HG02943 (cell line): ENCODE measurements around the gene RAG1.
"Not testable (repeated sequence)": the region's sequence is repeated elsewhere in the genome, so short reads cannot be mapped to it uniquely, and the experiment has no call there.

Source experiments
- ATAC-seq: cut with Tn5 transposase; IDR thresholded peaks from one replicate; pipeline ENCODE4 v1.9.1; 2021; ENCODE audit warnings: mild to moderate bottlenecking, low read depth, moderate library complexity; ENCODE audit not compliant: unreplicated experiment

The RAG1 gene

GRCh38 chr11:36567694-36568093 lies at the start of gene RAG1:
RAG1 (plus strand) TSS chr11:36568007; CDS start chr11:36573305, 5,298 bp downstream.
- ATAC-seq, result no peak

DNA sequence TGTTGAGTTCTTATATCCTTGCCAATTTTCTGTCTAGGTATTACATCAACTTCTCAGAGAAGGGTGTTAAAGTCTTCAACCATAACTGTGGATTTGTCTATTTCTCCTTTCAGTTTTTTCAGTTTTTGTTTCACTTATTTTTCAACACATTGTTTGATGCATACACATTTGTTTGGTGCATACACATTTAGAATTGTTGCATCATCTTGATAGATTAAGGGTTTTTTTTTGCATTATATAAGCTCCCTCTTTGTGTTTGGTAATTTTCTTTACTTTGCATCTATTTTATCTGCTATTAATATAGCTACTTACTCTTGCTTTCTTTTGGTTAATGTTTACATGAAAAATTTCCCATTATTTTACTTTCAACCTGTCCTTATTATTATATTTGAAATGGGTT lies 37.0 kb upstream of the RAG1 start:
- no peak for ATAC-seq

DNA sequence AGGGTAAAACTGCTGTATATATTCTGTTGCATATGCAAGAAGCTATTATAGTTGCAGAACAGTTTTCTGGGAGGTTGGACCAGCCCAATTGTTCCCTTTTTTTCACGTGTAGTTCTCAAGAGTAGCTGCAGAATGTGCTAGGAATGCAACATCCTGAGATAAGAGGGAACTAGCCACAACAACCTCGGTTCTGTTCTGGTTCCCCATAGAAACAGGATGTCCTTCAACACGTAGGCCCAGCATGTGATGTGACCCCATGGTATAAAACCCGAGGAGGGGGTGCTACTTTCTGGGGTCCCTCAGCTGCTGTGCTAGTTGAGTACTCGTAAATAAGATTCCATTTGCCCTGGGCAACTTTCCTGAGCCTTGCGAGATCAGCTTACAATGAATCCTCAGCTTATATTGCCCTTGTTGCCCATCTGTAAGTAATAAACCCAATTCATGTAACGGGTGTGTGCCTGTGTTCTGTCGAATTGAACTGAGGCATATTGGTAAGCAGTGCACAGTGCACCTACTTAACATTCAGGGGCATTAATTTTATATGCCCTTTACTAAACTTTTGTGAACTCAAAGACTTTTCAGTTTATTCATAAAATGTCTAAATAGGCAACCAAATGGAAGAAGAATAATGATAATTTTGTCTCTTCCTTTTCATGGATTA lies 34.7 kb upstream of the RAG1 start:
- ATAC-seq, result no peak

DNA sequence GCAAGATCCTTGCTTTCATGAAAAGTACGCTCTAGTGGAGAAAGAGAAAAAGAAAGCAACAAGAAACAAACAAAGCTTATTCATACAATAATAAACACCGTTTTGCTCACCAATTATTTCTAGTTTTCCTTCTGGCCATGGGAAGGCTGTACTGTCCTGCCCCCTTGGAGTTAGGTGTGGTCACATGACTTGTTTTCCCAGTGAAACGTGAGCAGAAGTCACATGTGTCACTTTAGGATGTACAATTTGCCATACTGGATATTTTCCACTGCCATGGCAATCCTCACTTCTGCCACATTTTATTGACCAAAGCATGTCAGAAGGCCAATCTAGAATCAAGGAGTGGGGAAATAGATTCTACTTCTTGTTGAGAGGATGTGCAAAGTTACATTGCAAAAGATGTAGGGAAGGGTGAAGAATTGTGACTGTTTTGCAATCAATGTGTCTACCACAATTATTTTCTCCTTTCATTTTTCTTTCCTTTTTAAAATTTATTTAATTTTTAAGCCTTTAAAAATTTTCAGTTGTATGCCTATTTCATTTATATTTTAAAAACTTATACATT lies 33.4 kb upstream of the RAG1 start:
- no peak for ATAC-seq

- ATAC-seq, result peak; percentile 98
Observed at GRCh38 chr11:36540998-36541397, 26.8 kb upstream of the RAG1 start.

DNA sequence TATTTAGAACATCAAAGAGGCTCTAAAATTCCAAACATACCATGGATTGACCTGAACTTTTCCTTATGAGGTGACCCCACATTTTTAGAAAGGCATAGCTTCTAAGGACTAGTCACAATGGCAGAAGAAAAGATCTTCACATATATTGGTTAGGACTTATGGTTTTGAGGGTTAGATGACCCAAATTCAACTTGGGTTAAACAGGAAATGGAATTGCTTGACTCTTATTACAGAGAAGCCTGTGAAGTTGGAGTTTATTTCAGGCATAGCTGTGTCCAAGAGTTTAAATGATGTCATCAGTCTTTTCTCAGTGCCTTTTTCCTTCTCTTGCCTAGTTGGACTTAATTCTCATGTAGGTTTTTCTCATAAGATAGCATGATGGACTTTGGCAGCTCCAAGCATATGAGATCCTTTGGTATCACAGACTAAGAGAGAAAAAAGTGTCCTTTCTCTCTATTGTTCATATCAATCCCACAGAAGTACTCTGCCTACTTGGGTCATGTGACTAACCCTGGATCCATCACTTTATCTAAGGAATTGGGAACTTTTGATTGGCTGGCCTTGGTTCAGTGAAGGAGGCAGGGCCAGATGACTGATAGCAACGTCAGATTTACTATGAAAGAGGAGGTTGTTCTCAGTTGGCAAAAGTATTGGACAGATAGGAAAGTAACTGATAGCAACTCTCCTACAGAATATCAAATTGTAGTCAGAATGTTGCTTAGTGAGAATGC lies 17.3 kb upstream of the RAG1 start:
- no peak for ATAC-seq

DNA sequence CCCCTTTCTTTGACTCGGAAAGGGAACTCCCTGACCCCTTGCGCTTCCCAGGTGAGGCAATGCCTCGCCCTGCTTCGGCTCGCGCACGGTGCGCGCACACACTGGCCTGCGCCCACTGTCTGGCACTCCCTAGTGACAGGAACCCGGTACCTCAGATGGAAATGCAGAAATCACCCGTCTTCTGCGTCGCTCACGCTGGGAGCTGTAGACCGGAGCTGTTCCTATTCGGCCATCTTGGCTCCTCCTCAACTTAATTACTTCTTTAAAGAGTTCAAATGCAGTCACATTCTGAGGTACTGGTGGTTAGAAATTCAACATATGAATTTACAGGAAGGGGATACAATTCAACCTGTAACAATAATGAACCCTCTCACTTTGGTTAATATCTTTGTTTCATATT lies 10.4 kb upstream of the RAG1 start:
- not testable (repeated sequence) for ATAC-seq

DNA sequence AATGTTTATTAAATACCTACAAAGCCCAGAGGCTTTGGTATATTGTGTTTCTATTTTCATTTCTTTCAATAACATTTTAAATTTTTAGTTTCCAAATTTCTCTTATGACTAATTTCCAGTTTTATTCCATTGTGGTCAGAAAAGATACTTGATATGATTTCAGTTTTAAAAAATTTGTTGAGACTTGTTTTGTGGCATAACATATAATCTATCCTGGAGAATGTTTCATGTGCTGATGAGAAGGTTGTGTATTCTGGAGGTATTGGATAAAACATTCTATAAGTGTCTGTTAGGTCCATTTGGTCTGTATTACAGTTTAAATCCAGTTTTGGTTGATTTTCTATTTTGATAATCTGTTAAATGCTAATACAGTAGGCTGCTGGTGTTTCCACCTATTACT lies 9.8 kb upstream of the RAG1 start:
- no peak for ATAC-seq

- ATAC-seq, result no peak
Observed at GRCh38 chr11:36558571-36559413, 9.0 kb upstream of the RAG1 start.

DNA sequence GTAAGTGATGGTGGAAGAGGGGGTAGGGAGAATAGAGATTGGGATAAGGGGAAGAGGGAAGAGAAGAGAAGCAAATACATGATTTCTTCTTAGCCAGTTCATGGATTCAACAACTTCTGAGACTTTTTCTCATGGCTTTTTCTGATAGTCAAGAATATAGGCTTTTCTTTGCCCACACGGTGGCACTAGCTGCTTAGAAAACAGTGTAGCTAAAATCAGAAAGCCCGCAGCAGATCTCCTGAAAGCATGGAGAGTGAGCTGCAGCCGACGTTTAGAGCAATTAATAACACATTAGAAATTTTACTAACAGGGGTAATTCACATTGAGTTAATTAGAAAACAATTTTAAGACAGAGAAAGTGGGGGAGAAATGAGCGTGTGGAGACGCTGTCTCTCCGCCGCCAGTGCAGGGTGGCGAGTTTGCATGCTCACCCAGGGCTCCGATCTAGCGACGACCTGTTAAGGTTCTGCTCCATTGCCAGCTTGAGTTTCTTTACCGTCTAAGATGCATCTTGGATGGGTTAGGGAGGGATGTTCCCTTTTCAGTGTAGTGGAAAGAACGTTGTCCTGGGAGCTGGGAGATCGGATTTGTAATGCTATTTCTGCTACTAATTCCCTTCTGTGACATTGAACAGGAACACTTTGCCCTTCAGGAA lies 3.3 kb upstream of the RAG1 start:
- ATAC-seq, result no peak

- no peak for ATAC-seq
Observed at GRCh38 chr11:36565031-36565610, 2.7 kb upstream of the RAG1 start.

GRCh38 chr11:36566407-36567053 lies 1.3 kb upstream of the RAG1 start:
- ATAC-seq, result no peak

DNA sequence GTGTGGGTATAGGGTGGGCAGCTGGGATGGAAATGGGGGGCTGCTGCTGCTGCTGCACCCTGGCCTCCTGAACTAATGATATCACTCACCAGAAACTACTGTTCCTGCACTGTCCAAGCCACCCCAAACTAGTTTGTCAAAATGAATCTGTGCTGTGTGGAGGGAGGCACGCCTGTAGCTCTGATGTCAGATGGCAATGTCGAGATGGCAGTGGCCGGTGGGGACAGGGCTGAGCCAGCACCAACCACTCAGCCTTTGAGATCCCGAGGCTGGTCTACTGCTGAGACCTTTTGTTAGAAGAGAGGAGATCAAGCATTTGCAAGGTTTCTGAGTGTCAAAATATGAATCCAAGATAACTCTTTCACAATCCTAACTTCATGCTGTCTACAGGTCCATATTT lies 1.3 kb downstream of the RAG1 start:
- ATAC-seq, result no peak

GRCh38 chr11:36574486-36574885 lies 6.7 kb downstream of the RAG1 start:
- ATAC-seq, result no peak

DNA sequence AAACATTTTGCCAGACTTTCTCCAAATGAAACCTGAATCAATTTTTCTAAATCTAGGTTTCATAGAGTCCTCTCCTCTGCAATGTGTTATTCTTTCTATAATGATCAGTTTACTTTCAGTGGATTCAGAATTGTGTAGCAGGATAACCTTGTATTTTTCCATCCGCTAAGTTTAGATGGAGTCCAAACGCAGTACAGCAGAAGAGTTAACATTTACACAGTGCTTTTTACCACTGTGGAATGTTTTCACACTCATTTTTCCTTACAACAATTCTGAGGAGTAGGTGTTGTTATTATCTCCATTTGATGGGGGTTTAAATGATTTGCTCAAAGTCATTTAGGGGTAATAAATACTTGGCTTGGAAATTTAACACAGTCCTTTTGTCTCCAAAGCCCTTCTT lies 9.6 kb downstream of the RAG1 start:
- no peak for ATAC-seq

GRCh38 chr11:36577859-36578258 lies 10.1 kb downstream of the RAG1 start:
- no peak for ATAC-seq

- ATAC-seq, result no peak
Observed at GRCh38 chr11:36578458-36578857, 10.7 kb downstream of the RAG1 start.

DNA sequence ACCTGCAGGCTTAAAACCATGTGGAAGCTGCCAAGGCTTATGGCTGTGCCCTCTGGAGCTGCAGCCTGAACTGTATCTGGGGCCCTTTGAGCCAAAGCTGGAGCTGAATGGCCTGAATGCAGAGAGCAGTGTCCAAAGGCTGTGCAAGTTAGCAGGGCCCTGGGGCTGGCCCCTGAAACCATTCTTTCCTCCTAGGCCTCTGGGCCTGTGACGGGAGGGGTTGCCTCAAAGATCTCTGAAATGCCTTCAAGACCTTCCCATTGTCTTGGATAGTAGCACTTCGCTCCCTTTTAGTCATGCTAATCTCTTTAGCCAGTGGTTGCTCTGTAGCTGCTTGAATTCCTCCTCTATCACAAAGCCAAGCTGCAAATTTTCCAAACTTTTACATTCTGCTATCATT lies 13.7 kb downstream of the RAG1 start:
- ATAC-seq, result no peak

- no peak for ATAC-seq
Observed at GRCh38 chr11:36583667-36584066, 15.9 kb downstream of the RAG1 start.

DNA sequence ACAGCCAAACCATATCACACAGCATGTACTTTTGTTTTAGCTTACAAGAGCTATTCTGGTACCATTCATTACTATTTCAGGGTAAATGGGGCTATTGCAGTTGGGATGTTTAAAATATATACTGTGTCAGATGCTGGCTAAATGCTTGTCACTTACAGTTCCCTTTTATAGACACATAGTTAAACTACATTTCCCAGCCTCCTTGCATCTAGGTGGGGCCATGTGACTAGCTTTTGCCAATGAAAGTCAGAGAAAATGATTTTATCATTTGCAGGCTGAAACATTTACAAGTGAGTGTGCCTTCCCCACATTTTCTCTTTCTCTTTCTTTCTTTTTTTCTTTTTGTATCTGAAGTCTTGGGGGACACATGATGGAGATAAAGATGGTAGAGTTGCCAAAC lies 18.7 kb downstream of the RAG1 start:
- no peak for ATAC-seq
